22Rv1 (cell line): ENCODE measurements around the gene CDKN2AIPNL.

Experiments
- H3K27ac ChIP-seq: fragments of 450-650 bp; 2 replicates; pipeline ENCODE4 v1.5.1; 2017
- CTCF ChIP-seq: fragments of 450-650 bp; IDR thresholded peaks from 2 replicates; pipeline ENCODE4 v1.5.1; 2017; ENCODE audit warnings: mild to moderate bottlenecking
- ZFX ChIP-seq: fragments of 450-650 bp; IDR thresholded peaks from 2 replicates; pipeline ENCODE4 v1.6.1; 2017; ENCODE audit warnings: antibody characterized with exemption, borderline replicate concordance

CDKN2AIPNL gene

GRCh38 chr5:134455466-134455865 is 43.8 kb upstream of the CDKN2AIPNL start:
- H3K27ac ChIP-seq: no peak overlapping the region
- TF ChIP-seq ZFX (no peak), CTCF (no peak)

- no peak overlapping the region for H3K27ac ChIP-seq
- TF ChIP-seq CTCF: no peak
- no peak for TF ChIP-seq ZFX
These were observed 41.3 kb upstream of the CDKN2AIPNL start for GRCh38 chr5:134453016-134453415.

GRCh38 chr5:134451936-134452505 is 40.3 kb upstream of the CDKN2AIPNL start:
- no peak for TF ChIP-seq CTCF
- TF ChIP-seq ZFX: no peak
- no peak overlapping the region for H3K27ac ChIP-seq

GRCh38 chr5:134451225-134451935 is 39.7 kb upstream of the CDKN2AIPNL start:
- TF ChIP-seq CTCF: no peak
- no peak for TF ChIP-seq ZFX
- H3K27ac ChIP-seq: no peak overlapping the region

GRCh38 chr5:134450374-134450773 is 38.7 kb upstream of the CDKN2AIPNL start:
- TF ChIP-seq ZFX (no peak), CTCF (no peak)
- no peak overlapping the region for H3K27ac ChIP-seq

GRCh38 chr5:134449167-134449566 is 37.5 kb upstream of the CDKN2AIPNL start:
- H3K27ac ChIP-seq: no peak overlapping the region
- TF ChIP-seq ZFX (no peak), CTCF (no peak)

- no peak overlapping the region for H3K27ac ChIP-seq
- TF ChIP-seq ZFX: no peak
These were observed 36.3 kb upstream of the CDKN2AIPNL start for GRCh38 chr5:134447815-134448520.
